Inflammatory macrophage treated with lipopolysaccharide for 1 hour (primary cell): ENCODE results near the gene PRKCE.

Experiments
- DNase-seq, 2 donors: peaks; one replicate each; pipeline ENCODE4 v3.0.0-alpha.2; 2020 to 2022

The PRKCE gene

GRCh38 chr2:46026431-46026830 lies 375.0 kb downstream of the PRKCE start:
- DNase-seq: no peak

DNA sequence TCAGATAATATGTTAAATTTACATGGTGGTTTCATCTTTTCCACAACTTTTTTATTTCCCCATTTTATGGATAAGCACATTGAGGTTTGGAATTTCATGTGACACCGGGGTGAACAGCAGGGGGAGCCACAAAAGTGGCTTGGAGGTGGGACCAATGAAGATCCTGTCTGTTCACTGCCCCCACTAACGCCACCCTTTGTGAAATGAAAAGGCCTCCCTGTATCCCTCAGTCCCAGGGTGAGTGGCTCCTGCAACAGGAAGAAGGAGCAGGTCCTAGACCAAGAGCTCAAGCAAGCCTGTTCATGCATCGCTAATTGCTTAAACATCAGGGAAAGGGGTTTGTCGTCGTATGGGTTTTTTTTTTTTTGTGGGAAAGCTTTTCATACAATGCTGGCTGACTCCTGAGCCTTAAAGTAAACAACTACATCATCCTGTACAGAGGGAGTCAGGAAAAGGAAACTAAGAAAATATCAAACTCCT lies 377.9 kb downstream of the PRKCE start:
- DNase-seq: no peak

DNA sequence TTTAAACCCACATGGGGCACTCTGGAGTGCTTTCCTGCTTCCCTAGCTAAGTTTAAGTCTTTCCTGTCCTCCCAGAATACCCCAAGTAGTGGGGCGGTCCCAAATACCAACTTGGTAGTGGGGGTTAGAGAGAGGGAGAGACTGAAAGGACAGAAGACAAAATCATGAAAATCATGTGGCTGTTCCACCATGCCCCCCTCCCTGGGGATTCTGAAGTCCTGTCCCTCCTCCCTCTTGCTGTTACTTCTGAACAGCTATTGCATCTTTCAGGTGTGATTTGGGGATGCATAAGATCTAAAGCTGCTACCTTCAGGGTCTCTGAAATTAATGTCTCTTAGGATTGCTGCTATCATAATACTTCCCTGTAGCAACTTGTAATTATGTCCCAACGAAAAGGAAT lies 378.9 kb downstream of the PRKCE start:
- no peak for DNase-seq

- no peak for DNase-seq
Measured at GRCh38 chr2:46032161-46032813, 380.8 kb downstream of the PRKCE start.

DNA sequence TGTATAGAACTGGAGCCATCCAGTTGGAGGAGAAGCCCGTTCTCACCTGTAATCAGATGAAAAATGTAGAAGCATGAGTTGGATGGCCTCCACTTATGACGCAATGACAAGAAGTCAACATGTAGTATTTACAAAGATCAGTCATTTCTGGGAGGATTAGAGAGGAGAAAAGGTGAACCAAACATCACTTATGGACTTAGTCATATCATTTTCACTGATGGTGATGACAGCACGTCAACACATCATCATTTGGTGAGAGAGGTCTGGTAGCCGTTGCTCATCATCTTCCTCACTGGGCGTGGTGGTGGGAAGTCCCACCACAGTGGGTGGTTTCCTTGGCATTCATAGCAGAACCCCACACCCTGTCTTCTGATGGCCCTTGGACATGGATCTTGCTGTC lies 381.5 kb downstream of the PRKCE start:
- DNase-seq: no peak

DNA sequence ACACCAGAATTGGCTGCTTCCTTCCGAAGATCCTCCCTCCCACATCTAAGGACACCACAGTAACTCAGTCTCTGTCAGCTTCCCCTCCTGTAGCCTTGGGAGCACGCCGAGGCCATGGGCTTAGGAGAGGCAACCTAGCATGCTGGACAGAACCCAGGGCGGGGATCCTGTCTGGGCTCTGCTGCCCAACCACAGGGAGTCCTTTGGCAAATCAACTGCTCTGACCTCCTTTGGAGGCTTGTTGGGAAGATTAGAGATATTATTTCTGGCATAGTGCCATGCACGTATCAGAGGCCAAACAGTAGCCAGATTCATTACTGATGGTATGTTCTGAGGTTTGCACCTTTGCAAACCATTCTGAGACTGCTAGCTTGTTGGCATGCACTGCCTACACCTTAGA lies 383.1 kb downstream of the PRKCE start:
- no peak for DNase-seq

GRCh38 chr2:46036929-46037328 lies 385.5 kb downstream of the PRKCE start:
- DNase-seq: no peak

- DNase-seq: no peak
Measured at GRCh38 chr2:46039543-46040303, 388.2 kb downstream of the PRKCE start.

- no peak for DNase-seq
Measured at GRCh38 chr2:46040563-46041155, 389.2 kb downstream of the PRKCE start.

- DNase-seq: no peak
Measured at GRCh38 chr2:46041434-46041833, 390.0 kb downstream of the PRKCE start.

DNA sequence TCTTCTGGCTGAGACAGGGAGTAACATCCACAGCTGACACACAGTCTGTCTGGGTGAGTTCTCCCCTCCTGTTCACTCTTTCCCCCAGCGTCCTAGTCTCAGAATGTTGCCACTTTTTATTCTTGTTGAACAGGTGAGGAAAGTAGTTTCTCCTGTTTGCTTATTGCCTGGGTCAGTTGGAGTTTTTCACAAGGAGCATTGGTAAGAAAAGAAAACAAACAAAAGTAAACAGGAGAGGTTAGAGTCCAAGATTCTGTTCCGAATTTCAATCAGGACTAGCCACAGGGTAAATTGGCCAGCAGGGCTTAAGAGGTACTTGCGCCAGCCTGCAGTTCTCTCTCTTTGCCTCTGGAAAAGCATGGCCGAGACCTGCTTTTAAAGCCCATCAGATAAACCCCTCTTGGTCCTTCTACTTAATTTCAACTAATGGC lies 390.7 kb downstream of the PRKCE start:
- DNase-seq: no peak

- DNase-seq: no peak
Measured at GRCh38 chr2:46042711-46043110, 391.2 kb downstream of the PRKCE start.

DNA sequence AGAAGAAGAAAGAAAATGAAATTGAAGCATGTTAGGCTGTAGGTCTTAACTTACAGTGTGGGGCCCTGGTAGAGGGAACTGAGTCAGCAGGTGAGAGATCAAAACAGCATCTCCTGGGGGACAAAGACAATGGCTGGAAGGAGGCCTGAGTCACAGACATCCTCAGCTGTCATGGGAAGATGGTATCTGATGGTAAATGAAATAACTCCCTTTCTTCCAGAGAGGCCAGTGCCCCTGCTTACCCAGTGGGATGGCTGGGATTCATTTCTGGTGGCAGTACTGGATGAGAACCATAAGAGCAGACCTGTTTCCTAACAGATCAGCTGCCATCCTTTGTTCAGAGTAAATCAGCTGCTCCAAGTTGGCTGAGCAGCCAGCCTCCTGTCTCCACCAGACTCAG lies 394.4 kb downstream of the PRKCE start:
- DNase-seq: no peak

DNA sequence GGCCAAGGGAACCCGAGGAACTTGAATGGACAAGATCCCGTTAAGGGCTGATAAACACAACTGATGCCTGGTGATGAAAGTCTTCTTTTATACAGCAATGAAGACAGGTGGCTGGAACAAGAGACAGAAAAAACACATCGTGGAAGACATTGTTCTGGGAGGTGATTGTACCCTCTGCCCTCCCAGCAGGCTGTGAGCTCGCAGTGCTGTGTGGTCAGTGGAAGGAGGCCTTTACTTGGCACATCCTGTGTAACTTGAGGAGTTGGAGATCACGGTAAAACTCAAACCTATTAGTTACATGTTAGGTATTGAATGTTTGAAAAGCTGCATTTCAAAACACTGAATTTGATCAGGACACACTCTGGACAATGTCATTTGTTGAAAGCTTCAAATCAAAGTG lies 395.8 kb downstream of the PRKCE start:
- no peak for DNase-seq

DNA sequence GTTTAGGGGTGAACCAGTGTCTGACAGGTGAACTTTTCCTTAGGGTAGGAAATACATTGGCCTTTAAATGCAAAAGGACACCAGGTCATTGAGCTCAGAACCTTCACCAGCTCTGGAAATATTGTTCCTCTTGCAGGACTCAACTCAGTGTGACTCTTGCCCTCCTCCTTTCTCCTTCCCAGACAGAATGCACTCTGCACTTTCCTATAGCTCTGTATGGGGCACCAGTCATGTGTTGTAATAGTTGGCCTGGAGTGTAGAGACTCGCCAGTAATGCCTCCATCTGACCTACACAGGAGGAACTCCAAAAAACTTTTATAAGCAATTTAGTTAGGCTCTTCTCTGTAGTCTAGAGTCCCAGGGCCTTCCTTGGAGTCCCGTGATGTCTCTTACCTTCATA lies 397.2 kb downstream of the PRKCE start:
- no peak for DNase-seq

DNA sequence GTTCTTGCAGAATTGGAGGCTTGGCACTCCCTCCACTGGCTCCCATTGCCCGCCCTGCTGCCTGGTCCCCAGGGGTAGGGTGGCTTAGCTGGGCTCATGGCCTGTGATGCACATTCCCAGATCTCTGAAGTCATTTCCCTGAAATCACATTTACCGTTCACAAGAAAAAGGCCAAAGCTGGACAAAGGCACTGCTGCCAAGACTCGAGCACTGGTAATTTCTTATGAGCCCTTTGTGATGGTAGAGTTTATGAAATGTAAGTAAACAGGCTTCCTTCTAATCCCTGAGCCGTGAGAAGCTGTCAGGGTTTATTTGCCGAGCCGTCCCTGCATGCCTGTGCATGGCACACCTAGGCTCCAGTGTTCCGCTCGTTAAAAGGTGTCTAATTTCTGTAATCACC lies 398.6 kb downstream of the PRKCE start:
- no peak for DNase-seq

DNA sequence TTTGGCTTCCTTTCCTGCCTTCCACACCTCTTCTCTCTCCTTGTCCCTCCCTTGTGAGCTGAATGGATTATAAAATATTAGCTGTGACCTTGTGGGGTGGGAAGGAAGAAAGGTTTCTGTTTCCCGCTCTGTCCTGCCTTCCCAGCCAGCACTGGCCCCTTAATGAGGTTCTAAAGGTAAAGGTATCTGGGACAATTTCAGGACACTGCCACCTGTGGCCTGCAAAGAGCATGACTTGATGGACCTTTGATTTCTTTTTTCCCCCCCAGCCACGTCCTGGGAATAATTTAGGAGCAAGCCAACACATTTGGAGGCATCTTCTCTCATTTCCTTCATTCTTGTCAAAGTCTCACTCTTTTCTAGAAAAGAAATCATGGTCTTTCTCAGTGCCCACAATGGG lies 399.0 kb downstream of the PRKCE start:
- no peak for DNase-seq

- no peak for DNase-seq
Measured at GRCh38 chr2:46051085-46051484, 399.6 kb downstream of the PRKCE start.

DNA sequence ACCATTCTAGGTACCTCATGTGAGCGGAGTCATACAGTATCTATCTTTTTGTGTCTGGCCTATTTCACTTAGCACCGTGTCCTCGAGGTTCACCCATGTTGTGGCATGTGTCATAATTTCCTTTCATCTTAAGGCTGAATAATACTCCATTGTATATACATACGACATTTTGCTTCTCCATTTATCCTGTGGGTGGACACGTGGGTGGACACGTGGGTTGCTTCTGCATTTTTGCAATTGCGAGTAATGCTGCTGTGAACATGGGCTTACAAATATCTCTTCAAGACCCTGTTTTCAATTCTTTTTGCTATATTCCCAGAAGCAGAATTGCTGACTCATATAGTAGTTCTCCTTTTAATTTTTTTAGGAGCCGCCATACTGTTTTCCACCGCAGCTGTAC lies 402.1 kb downstream of the PRKCE start:
- peak; percentile 62 to 79 for DNase-seq

DNA sequence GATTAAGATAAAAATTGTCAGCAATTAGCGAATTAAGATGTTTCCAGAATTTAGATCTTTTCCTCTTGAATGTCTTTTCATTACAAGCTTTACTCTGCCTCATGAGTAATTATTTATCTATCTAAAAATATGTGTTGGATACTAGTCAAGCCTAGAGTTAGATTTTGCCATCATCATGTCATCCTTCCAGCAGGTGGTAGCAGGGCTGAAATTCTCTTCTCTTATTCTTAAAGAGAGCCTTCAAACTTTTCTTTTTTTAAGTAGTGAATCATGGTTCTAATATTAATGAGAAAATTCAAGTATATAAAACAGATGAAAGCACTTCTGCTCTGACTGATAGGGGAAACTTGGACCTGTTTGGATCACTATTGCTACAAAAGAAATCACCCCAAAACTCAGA lies 405.1 kb downstream of the PRKCE start:
- no peak for DNase-seq

- no peak for DNase-seq
Measured at GRCh38 chr2:46058140-46058539, 406.7 kb downstream of the PRKCE start.

DNA sequence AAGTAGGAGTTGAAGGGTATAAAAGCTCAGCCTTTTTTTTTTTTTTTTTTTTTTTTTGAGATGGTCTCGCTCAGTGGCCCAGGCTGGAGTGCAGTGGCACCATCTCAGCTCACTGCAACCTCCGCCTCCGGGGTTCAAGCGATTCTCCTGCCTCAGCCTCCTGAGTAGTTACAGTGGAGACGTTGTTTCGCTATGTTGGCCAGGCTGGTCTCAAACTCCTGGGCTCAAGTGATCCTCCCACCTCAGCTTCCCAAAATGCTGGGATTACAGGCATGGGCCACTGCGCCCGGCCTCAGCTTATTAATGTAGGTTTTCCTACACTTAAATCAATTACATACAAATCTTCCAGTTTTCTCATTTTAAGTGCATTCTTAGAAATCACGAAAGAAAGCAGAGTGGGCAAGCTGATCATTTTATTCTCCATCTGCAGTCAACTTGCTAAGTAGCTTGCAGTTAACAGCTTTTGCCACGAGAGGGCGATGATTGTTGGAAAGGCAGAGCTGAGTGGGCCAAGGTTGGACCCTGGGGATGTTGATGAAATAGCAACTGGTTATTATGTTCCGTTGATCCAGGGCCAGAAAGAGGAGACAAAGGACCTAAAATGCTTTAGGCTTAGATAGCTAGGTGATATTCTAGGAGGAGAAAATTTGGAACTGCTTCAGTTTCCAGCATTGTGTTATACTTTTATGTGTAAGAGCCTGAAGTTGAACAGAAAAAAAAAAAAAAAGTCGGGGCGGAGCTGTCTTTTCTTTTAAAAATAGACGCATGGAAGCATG lies 411.4 kb downstream of the PRKCE start:
- DNase-seq: peak; percentile 53 to 91

GRCh38 chr2:46064396-46064795 lies 412.9 kb downstream of the PRKCE start:
- DNase-seq: no peak
